Suppressor macrophage treated with lipopolysaccharide for 4 hours (primary cell): ENCODE results near the gene FLNB.
"Not testable (repeated sequence)": the region's sequence is repeated elsewhere in the genome, so short reads cannot be mapped to it uniquely, and the experiment has no call there.

Source experiments
- DNase-seq: peaks from one replicate; pipeline ENCODE4 v3.0.0-alpha.2; 2020

FLNB gene

GRCh38 chr3:58034738-58035523 is 26.7 kb downstream of the FLNB start:
- DNase-seq, result no peak

GRCh38 chr3:58035524-58036255 is 27.5 kb downstream of the FLNB start:
- DNase-seq, result no peak

GRCh38 chr3:58036293-58037032 is 28.2 kb downstream of the FLNB start:
- DNase-seq, result no peak

GRCh38 chr3:58037141-58037910 is 29.1 kb downstream of the FLNB start:
- DNase-seq, result no peak

GRCh38 chr3:58038675-58039292 is 30.6 kb downstream of the FLNB start:
- DNase-seq, result peak; percentile 46

- DNase-seq, result peak; percentile 16
These were observed 31.4 kb downstream of the FLNB start for GRCh38 chr3:58039601-58040000.

GRCh38 chr3:58041182-58041825 is 33.1 kb downstream of the FLNB start:
- DNase-seq, result no peak

- no peak for DNase-seq
These were observed 33.7 kb downstream of the FLNB start for GRCh38 chr3:58041826-58042324.

- no peak for DNase-seq
These were observed 34.9 kb downstream of the FLNB start for GRCh38 chr3:58042947-58043707.

GRCh38 chr3:58043933-58044332 is 35.7 kb downstream of the FLNB start:
- DNase-seq, result no peak

GRCh38 chr3:58044691-58045483 is 36.7 kb downstream of the FLNB start:
- peak; percentile 27 for DNase-seq

- DNase-seq, result no peak
These were observed 39.6 kb downstream of the FLNB start for GRCh38 chr3:58047826-58048225.

- DNase-seq, result no peak
These were observed 40.1 kb downstream of the FLNB start for GRCh38 chr3:58048301-58048700.

- no peak for DNase-seq
These were observed 41.0 kb downstream of the FLNB start for GRCh38 chr3:58049143-58049785.

- DNase-seq, result peak; percentile 86
These were observed 43.0 kb downstream of the FLNB start for GRCh38 chr3:58051196-58051595.

- DNase-seq, result not testable (repeated sequence)
These were observed 43.5 kb downstream of the FLNB start for GRCh38 chr3:58051658-58052261.

GRCh38 chr3:58052373-58053273 is 44.4 kb downstream of the FLNB start:
- peak; percentile 87 for DNase-seq

GRCh38 chr3:58054652-58055051 is 46.4 kb downstream of the FLNB start:
- no peak for DNase-seq
